ENCODE data around the gene RFX4. TPM values are rescaled to one million over a fixed set of nuclear protein-coding genes. Genes with fewer than 3 reads are reported as not detected.

RFX4 gene
- total and polyA plus RNA-seq, 2 donors (not counting 3 experiments of a cell fraction or from before 2014, with no cell fraction given): not detected

DNA sequence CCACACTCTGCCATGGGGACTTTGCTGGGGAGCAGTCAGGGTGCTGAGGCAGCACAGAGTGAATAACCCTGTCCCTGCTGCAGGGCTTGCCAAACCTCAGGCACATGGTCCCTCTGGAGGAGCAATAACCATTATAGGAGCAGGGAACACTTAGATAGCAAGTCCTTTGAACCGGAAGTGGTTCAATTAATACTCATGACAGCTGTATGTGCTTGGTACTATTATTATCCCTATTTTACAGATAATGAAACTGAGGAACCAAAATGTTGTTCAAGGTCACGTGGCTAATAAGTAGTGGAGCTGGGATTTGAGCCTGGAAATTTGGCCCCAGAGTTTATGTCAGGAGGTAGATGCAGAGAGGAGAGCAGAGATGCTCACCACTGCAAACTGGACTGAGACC lies 49.0 kb downstream of the RFX4 start:
- Histone ChIP-seq H4K20me1 (replicated peaks; ENCODE audit: control insufficient read depth, extremely low read depth, insufficient read depth, low read length) (no peaks in the 10 kb centered on the region), H3K9me3 (replicated peaks; ENCODE audit: control insufficient read depth, insufficient read depth, low read length) (no peaks in the 10 kb centered on the region), H3K27ac (ENCODE audit: insufficient read depth, low read depth, low read length) (no peak overlapping the region), H3K4me3 (replicated peaks in 1 of 3; ENCODE audit: insufficient read depth in 1 of 3, low read depth in 1 of 3, low read length in 3 of 3) (no peak overlapping the region), H2AFZ (ENCODE audit: low read depth, low read length) (no peak overlapping the region), H3K4me2 (ENCODE audit: insufficient read depth, low read length) (no peak overlapping the region), H3K79me2 (ENCODE audit: control insufficient read depth, insufficient read depth, low read length) (no peaks in the 10 kb centered on the region), H3K36me3 (ENCODE audit: control insufficient read depth in 2 of 2, extremely low read depth in 1 of 2, insufficient read depth in 2 of 2, low read length in 2 of 2) (no peaks in the 10 kb centered on the region), H3K4me1 (ENCODE audit: control insufficient read depth, extremely low read depth, insufficient read depth, low read length) (no peaks in the 10 kb centered on the region), H3K9ac (replicated peaks; ENCODE audit: extremely low read depth, insufficient read depth, low read length) (no peak overlapping the region), H3K9me1 (replicated peaks; ENCODE audit: control insufficient read depth, extremely low read depth, insufficient read depth, low read length) (no peaks in the 10 kb centered on the region), H3K27me3 (ENCODE audit: control insufficient read depth in 2 of 2, insufficient read depth in 2 of 2, low read length in 2 of 2) (no peaks in the 10 kb centered on the region)
- FAIRE-seq (no peak), DNase-seq (ENCODE audit: low read depth, low spot score) (no peak)
- TF ChIP-seq JUN (IDR thresholded peaks at IDR 0.05; ENCODE audit: borderline replicate concordance, insufficient read depth, insufficient read length, low read depth) (no peak), FOS (IDR thresholded peaks at IDR 0.05; ENCODE audit: borderline replicate concordance, insufficient read depth, low read length) (no peak), POLR2AphosphoS5 (IDR thresholded peaks at IDR 0.05; ENCODE audit: insufficient read depth, low read depth, low read length) (no peak), POLR2A (IDR thresholded peaks at IDR 0.05; ENCODE audit: low read depth, low read length) (no peak), GATA2 (IDR thresholded peaks at IDR 0.05; ENCODE audit: insufficient read depth, insufficient read length, low read depth, low read length) (no peak), EZH2 (IDR thresholded peaks at IDR 0.05; ENCODE audit: borderline replicate concordance, low read depth, low read length, severe bottlenecking) (no peak), MYC (IDR thresholded peaks at IDR 0.05; ENCODE audit: low read depth, low read length) (no peak), MAX (IDR thresholded peaks at IDR 0.05; ENCODE audit: insufficient read depth, insufficient read length) (no peak)
- TF ChIP-seq, protein P1, sequence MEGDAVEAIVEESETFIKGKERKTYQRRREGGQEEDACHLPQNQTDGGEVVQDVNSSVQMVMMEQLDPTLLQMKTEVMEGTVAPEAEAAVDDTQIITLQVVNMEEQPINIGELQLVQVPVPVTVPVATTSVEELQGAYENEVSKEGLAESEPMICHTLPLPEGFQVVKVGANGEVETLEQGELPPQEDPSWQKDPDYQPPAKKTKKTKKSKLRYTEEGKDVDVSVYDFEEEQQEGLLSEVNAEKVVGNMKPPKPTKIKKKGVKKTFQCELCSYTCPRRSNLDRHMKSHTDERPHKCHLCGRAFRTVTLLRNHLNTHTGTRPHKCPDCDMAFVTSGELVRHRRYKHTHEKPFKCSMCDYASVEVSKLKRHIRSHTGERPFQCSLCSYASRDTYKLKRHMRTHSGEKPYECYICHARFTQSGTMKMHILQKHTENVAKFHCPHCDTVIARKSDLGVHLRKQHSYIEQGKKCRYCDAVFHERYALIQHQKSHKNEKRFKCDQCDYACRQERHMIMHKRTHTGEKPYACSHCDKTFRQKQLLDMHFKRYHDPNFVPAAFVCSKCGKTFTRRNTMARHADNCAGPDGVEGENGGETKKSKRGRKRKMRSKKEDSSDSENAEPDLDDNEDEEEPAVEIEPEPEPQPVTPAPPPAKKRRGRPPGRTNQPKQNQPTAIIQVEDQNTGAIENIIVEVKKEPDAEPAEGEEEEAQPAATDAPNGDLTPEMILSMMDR (IDR thresholded peaks at IDR 0.05; ENCODE audit: extremely low read depth in 1 of 2, insufficient read depth in 1 of 2, low read depth in 1 of 2, low read length in 2 of 2): no peak
- no TSS peak for BruUV-seq (replicated peaks)
- dilution Hi-C loops (cut with MboI; ENCODE audit: extremely low pct_ligation_motif_present, low sequenced_read_pairs) (no loop called here), intact Hi-C loops (cut with micrococcal nuclease) (no loop called here)
- CTCF ChIA-PET: no interaction called here
- POLR2A ChIA-PET: no interaction called here

Measured in endothelial cell of umbilical vein (primary cell).